Lower leg skin (tissue), 3 donors: ENCODE measurements around the gene BRMS1.

ENCODE experiments used
- POLR2A ChIP-seq, 2 donors: fragments of 450-650 bp; IDR thresholded peaks; one replicate each; pipeline ENCODE4 v1.6.1; 2016 to 2017; ENCODE audit warnings: antibody characterized with exemption in 2 of 2, mild to moderate bottlenecking in 1 of 2, moderate library complexity in 1 of 2
- TF ChIP-seq, protein P1 (sequence below), 3 donors: fragments of 450-650 bp; IDR thresholded peaks; one replicate each; pipeline ENCODE4 v1.5.1; 2016; ENCODE audit warnings: antibody characterized with exemption in 3 of 3, mild to moderate bottlenecking in 3 of 3, moderate library complexity in 2 of 3

DNA sequence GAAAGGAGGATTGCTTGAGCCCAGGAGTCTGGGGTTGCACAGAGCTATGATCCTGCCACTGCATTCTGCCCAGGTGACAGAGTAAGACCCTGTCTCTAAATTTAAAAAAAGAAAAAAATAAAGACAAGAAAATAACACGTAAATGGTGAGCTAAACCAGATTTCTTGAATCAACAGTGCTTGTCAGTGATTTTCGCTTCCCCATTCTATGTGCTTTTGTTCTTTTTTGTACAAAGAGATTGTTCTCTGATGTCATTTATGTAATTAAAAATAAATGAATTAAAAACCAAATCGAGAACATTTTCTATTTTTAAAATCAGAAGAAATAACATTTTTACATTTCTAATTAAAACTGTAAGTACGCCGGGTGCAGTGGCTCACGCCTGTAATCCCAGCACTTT, 46.4 kb upstream of the BRMS1 start:
- TF ChIP-seq, protein P1, sequence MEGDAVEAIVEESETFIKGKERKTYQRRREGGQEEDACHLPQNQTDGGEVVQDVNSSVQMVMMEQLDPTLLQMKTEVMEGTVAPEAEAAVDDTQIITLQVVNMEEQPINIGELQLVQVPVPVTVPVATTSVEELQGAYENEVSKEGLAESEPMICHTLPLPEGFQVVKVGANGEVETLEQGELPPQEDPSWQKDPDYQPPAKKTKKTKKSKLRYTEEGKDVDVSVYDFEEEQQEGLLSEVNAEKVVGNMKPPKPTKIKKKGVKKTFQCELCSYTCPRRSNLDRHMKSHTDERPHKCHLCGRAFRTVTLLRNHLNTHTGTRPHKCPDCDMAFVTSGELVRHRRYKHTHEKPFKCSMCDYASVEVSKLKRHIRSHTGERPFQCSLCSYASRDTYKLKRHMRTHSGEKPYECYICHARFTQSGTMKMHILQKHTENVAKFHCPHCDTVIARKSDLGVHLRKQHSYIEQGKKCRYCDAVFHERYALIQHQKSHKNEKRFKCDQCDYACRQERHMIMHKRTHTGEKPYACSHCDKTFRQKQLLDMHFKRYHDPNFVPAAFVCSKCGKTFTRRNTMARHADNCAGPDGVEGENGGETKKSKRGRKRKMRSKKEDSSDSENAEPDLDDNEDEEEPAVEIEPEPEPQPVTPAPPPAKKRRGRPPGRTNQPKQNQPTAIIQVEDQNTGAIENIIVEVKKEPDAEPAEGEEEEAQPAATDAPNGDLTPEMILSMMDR (IDR thresholded peaks at IDR 0.05): no peak
- TF ChIP-seq POLR2A (IDR thresholded peaks at IDR 0.05): no peak
